ENCODE measurements around the gene NPPA. TPM values are rescaled to one million over a fixed set of nuclear protein-coding genes. Genes with fewer than 3 reads are reported as not detected.

Gene NPPA
- total RNA-seq, 1 experiment from 2014 or later: not detected

- no peak for DNase-seq (ENCODE audit: low read depth)
These were observed 27.0 kb upstream of the NPPA start for GRCh38 chr1:11874624-11875023.

GRCh38 chr1:11874258-11874562 lies 26.6 kb upstream of the NPPA start:
- DNase-seq (ENCODE audit: low read depth): no peak

DNA sequence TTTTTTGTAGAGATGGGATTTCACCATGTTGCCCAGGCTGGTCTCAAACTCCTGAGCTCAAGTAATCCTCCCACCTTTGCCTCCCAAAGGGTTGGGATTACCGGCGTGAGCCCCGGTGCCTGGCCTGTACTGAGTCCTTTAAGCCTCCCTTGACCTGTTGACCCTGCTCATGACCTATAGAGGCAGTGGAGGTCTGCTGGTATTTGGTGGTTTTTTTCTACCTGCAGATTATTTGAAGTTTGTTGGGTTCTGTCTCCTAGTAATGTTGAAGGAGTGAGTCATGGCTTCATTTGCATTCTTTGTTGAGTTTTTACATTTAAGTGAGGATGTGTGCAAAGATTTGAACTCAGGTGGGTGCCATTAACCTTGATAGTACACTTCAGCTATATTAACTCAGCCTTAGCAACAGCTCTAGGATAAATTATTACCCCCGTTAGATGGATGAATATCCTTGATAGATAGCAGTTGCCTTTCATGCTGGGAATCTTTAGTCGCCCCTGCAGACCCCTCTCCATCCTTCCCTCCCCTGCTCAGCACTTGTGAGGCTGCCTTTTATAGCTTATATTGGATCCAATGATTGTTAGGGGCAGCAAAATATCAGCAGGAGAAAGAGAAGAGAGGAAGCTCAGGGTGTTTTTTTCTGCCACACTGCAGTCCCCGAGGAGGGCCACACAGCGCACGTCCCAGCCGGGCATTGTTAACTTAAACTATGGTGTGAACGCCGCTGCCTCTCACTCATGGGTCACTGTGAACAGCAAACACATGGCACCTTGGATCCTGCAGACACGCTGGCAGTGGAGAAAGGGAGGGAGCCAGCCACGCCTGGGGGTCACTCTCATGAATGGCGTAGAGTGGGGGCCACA lies 26.0 kb upstream of the NPPA start:
- DNase-seq (ENCODE audit: low read depth): no peak

DNA sequence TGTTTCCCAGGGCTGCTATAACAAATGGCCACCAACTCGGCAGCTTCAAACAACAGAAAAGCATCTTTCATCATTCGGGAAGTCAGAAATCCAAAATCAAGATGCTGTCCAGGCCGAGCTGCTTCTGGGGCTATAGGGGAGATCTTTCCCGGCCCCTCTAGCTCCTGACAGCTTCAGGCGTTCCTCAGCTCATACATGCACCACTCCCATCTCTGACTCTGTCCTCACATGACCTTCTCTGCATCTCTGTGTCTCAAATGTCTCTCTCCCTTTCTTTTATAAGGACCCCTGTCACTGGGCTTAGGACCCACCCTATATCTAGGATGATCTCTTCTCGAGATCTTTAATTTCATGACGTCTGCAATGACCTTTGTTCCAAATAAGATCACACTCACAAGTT lies 25.0 kb upstream of the NPPA start:
- no peak for DNase-seq (ENCODE audit: low read depth)

DNA sequence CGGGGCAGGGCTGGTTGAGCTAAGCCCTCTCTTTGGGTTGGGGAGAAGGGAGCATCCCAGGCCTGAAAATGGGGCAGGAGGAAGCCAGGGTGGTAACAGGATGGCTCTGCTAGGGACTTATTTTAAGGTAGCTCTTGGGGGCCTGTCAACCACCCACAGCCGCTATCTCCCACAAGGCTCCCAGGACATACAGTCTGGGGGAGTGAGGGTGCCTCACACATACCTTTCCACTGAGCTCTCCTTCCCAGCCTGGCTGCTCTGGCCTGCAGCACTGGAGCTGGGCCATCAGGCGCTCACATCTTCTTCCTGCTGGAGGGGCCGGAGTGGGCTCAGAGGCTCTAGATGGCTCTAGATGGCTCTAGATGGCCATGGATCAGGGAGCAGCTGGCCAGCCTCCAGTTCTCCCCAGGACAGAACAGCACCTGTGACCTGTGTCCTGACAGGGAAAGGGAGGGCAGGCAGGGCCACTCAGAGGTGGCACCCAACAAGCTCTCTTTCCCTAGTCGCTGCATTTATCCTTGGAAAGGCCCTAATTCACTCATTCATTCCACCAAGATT lies 22.1 kb upstream of the NPPA start:
- DNase-seq (ENCODE audit: low read depth): no peak

GRCh38 chr1:11869104-11869503 lies 21.5 kb upstream of the NPPA start:
- DNase-seq (ENCODE audit: low read depth): no peak

GRCh38 chr1:11868331-11868980 lies 20.9 kb upstream of the NPPA start:
- DNase-seq (ENCODE audit: low read depth): no peak

DNA sequence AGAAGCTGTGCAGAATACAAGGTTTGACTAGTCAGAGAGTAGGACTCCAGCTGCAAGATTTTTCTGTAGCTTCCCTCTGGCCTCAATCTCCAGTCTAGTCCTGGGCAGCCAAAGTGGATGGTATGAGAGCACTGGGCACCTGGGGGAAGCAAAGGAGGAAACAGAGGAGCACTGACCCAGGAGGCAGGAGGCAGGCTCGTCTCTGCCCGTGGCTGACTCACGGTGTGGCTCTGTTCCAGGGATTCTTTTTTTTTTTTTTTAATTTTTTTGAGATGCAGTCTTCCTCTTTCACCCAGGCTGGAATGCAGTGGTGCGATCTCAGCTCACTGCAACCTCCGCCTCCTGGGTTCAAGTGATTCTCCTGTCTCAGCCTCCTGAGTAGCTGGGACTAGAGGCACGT lies 15.3 kb upstream of the NPPA start:
- no peak for DNase-seq (ENCODE audit: low read depth)

- DNase-seq (ENCODE audit: low read depth): no peak
These were observed 13.0 kb upstream of the NPPA start for GRCh38 chr1:11860587-11860986.

DNA sequence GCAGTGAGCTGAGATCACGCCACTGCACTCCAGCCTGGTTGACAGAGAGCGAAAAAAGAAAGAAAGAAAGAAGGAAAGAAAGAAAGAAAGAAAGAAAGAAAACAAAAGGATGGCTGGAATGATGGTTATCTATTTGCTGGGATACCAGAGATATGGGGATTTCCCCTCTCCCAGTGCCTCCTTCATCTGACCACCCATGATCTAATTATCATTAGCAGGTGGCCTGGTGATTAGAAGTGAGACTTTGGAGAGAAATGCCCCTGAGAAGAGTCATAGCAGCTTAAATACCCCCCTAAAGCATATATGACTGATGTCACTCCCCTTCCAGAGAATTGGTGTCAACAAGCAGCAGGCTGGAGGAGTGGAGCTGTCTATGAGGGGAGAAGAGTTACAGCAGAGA lies 12.5 kb upstream of the NPPA start:
- no peak for DNase-seq (ENCODE audit: low read depth)

DNA sequence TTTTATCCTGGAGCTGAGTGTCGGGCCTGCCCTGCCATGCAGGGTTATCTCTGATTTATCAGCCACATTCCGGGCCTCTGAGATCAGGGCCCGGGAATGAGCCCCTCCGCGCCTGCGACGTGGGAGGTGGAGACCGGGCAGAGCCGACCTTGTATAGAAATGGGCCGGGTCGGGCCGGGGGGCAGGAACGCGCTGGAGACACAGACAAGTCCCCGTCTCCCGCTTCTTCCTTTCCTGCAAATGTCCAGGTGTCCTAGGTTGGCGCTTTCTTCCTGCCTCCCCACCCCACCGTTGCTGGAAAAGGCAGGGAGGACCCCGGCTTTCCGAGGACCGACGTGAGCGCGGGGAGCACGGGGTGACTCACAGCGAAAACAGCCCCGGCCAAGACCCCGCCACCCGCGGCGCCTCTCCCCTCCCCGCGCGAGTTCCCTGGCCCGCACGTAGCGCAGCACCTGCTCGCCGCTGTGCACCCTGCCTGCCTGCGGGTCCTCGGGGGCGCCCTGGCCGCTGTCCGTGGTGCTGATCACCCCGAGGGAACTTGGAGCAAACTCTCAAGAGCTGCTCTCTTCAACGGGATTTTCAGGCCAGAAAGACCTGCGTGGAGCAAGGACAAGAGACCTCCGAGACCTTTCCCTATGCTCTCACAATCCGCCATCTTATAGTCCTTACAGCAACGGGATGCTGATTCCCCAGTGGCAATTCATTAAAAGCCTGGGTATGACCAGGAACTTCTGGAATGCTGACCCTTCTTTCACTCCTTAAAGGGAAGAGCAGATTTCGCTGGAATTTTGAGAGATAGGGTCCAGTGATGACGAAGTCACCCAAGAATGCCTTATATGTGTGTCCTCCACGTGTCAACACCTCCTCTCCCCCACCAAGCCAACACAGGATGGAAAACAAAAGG lies 11.6 kb upstream of the NPPA start:
- DNase-seq (ENCODE audit: low read depth): peak; percentile 49

DNA sequence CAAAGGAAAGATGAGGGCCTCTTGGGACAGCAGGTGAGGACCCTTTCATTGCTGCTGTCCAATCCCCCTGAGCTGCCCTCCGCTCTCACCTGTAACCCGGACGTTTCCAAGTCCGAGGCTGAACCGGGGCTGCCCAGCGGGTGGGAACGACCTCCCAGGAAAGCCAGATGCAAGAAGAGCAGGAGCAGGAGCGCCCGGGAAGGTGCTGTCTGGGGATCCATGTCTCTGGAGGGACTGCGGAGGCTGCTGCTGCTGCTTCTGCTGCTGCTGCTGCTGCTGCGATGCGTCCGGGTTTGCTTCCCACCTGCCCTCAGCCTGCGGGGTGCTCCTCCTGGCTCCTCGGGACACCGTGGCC lies 11.0 kb upstream of the NPPA start, which contains the start of gene NPPB:
Gene NPPB (minus strand): TSS at position 333 of the 355 bp plus-strand sequence. CDS start 112 bp downstream, at position 221.
- DNase-seq (ENCODE audit: low read depth): no peak

DNA sequence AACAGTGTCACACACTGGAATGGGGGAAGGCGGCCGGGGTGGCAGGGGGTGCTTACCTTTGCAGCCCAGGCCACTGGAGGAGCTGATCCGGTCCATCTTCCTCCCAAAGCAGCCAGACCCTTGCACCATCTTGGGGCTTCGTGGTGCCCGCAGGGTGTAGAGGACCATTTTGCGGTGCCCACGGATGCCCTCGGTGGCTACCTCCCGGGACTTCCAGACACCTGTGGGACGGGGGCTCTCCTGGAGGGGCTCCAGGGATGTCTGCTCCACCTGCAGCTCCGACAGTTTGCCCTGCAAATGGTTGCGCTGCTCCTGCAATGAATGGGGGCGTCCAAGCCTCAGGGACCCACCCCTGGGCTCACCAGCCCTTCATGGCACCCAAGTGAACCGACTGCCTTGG lies 10.6 kb upstream of the NPPA start:
- no peak for DNase-seq (ENCODE audit: low read depth)

GRCh38 chr1:11857164-11857851 lies 9.7 kb upstream of the NPPA start:
- no peak for DNase-seq (ENCODE audit: low read depth)

DNA sequence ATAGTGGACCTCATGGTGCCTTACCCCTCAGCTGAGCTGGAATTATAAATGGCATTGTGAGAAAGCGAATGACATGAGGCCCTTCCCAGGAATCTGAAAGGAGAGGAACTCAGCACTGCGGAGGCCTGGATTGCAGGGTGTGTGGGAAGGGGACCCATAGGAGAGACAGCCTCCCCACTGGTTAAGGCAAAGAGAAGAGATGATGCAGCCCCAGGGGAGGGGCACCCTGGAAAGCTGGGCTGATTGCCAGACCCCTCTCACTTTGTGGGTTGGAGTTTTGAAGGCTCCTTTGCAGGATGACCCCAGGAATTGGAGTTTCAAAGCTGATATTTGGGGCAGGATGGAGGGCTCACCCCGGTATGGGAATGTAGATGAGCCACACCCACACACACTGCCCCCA lies 9.1 kb upstream of the NPPA start:
- no peak for DNase-seq (ENCODE audit: low read depth)

- DNase-seq (ENCODE audit: low read depth): no peak
These were observed 7.8 kb upstream of the NPPA start for GRCh38 chr1:11855430-11855829.

- DNase-seq (ENCODE audit: low read depth): no peak
These were observed 6.9 kb upstream of the NPPA start for GRCh38 chr1:11854519-11854918.

- DNase-seq (ENCODE audit: low read depth): peak; percentile 62
These were observed 3.6 kb upstream of the NPPA start for GRCh38 chr1:11851180-11851579.

DNA sequence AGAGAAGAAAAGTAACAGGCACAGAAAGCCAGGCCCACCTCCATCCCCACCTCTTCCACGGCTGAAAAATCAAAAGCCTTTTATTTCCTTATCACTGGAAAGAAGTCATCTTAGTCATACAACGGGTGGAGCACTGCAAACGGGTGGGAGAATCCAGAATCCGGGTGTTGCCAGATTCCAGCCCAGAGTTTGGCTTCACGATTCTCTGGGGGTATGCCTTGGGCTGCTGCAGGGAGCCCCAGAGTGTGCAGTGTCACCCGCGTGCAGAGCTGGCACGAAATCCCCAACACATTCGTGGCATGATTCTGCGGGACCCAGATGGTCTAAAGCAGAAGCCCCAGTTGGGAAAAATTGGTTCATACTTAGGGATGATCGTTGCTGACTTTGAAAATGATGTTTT lies 2.6 kb upstream of the NPPA start:
- no peak for DNase-seq (ENCODE audit: low read depth)

DNA sequence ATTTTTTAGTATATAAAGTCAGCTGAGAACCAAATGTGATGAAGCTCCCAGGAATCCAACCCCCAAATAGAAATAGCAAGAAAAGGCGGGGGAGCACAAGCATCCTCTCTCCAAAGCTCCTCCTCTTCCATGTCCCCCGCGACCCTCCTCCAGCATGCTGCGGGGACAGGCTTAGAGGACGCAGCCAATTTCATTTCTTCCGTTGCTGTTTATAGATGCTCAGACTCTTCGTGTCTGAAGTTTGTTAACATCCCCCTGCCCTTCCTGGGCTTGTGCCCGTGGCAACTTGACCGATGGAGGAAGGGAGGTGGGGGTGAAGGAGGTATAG lies 754 bp upstream of the NPPA start:
- DNase-seq (ENCODE audit: low read depth): no peak

- peak; percentile 19 for DNase-seq (ENCODE audit: low read depth)
These were observed 1.8 kb downstream of the NPPA start for GRCh38 chr1:11845641-11846335.

Data from LHCN-M2 (cell line).